H9 (cell line): Measurements from ENCODE around the gene MEP1B. TPM values are rescaled to one million over a fixed set of nuclear protein-coding genes. Genes with fewer than 3 reads are reported as not detected.

Experiments
- DNase-seq: peaks from one replicate; pipeline ENCODE4 v3.0.0-alpha.2; 2017
- H2AFZ ChIP-seq: one replicate; pipeline ENCODE4 v1.6.1; 2013; ENCODE audit warnings: mild to moderate bottlenecking, low read length, control low read depth, moderate library complexity
- H2AK5ac ChIP-seq: 2 replicates; pipeline ENCODE4 v1.6.1; 2013; ENCODE audit warnings: low read length, control low read depth, mixed read lengths; ENCODE audit not compliant: insufficient read length
- H2BK120ac ChIP-seq: one replicate; pipeline ENCODE4 v1.6.1; 2013; ENCODE audit warnings: low read depth, mild to moderate bottlenecking, low read length, control low read depth, inconsistent platforms; ENCODE audit not compliant: poor library complexity, severe bottlenecking
- H2BK12ac ChIP-seq: 2 replicates; pipeline ENCODE4 v1.6.1; 2013; ENCODE audit warnings: low read length, control low read depth, mixed read lengths, low read depth; ENCODE audit not compliant: insufficient read length
- H2BK15ac ChIP-seq: 2 replicates; pipeline ENCODE4 v1.6.1; 2013; ENCODE audit warnings: low read depth, low read length, control low read depth
- H2BK20ac ChIP-seq: one replicate; pipeline ENCODE4 v1.6.1; 2013; ENCODE audit warnings: low read depth, mild to moderate bottlenecking, low read length, control low read depth, inconsistent platforms; ENCODE audit not compliant: poor library complexity, severe bottlenecking
- H2BK5ac ChIP-seq: 2 replicates; pipeline ENCODE4 v1.6.1; 2013; ENCODE audit warnings: low read length, control low read depth, mixed read lengths; ENCODE audit not compliant: insufficient read length
- H3K14ac ChIP-seq: 2 replicates; pipeline ENCODE4 v1.6.1; 2013; ENCODE audit warnings: low read length, control low read depth; ENCODE audit not compliant: insufficient read depth
- H3K18ac ChIP-seq: 2 replicates; pipeline ENCODE4 v1.6.1; 2013; ENCODE audit warnings: low read depth, mild to moderate bottlenecking, mixed read lengths, low read length, control low read depth; ENCODE audit not compliant: insufficient read length
- H3K23ac ChIP-seq: 2 replicates; pipeline ENCODE4 v1.6.1; 2013; ENCODE audit warnings: low read length, control low read depth, mixed read lengths, low read depth; ENCODE audit not compliant: insufficient read length
- H3K23me2 ChIP-seq: 2 replicates; pipeline ENCODE4 v1.6.1; 2013; ENCODE audit warnings: low read depth, mild to moderate bottlenecking, mixed read lengths, low read length, control low read depth; ENCODE audit not compliant: insufficient read length, poor library complexity, severe bottlenecking
- H3K27ac ChIP-seq: 2 replicates; pipeline ENCODE4 v1.5.1; 2013; ENCODE audit warnings: low read length, control low read depth, mixed read lengths, low read depth; ENCODE audit not compliant: insufficient read length
- H3K27me3 ChIP-seq: 2 replicates; pipeline ENCODE4 v1.6.1; 2013; ENCODE audit warnings: low read length, control low read depth, inconsistent platforms; ENCODE audit not compliant: insufficient read depth
- H3K4ac ChIP-seq: 2 replicates; pipeline ENCODE4 v1.6.1; 2013; ENCODE audit warnings: low read depth, mild to moderate bottlenecking, control low read depth, inconsistent platforms, low read length, moderate library complexity
- H3K4me1 ChIP-seq: 2 replicates; pipeline ENCODE4 v1.6.1; 2013; ENCODE audit warnings: low read length, control low read depth, inconsistent platforms; ENCODE audit not compliant: insufficient read depth
- H3K4me2 ChIP-seq: 2 replicates; pipeline ENCODE4 v1.6.1; 2013; ENCODE audit warnings: low read length, control low read depth, mixed read lengths; ENCODE audit not compliant: insufficient read length, insufficient read depth
- H3K56ac ChIP-seq: 2 replicates; pipeline ENCODE4 v1.6.1; 2013; ENCODE audit warnings: low read depth, mild to moderate bottlenecking, mixed read lengths, low read length, control low read depth; ENCODE audit not compliant: insufficient read length
- H3K79me1 ChIP-seq: 2 replicates; pipeline ENCODE4 v1.6.1; 2013; ENCODE audit warnings: low read depth, mild to moderate bottlenecking, moderate library complexity, low read length, control low read depth, inconsistent platforms; ENCODE audit not compliant: insufficient read depth, poor library complexity, severe bottlenecking
- H3K79me2 ChIP-seq: 2 replicates; pipeline ENCODE4 v1.6.1; 2013; ENCODE audit warnings: low read length, control low read depth, inconsistent platforms; ENCODE audit not compliant: insufficient read depth
- H3K9ac ChIP-seq: 2 replicates; pipeline ENCODE4 v1.6.1; 2013; ENCODE audit warnings: low read length, control low read depth, mixed read lengths; ENCODE audit not compliant: insufficient read length; ENCODE audit errors: extremely low read depth
- H3K9me3 ChIP-seq: one replicate; pipeline ENCODE4 v1.6.1; 2013; ENCODE audit warnings: low read depth, low read length, inconsistent platforms; ENCODE audit not compliant: control insufficient read depth
- H3T11ph ChIP-seq: one replicate; pipeline ENCODE4 v1.6.1; 2013; ENCODE audit warnings: mild to moderate bottlenecking, low read length, control low read depth, inconsistent platforms
- H4K20me1 ChIP-seq: one replicate; pipeline ENCODE4 v1.6.1; 2013; ENCODE audit not compliant: control insufficient read depth, insufficient read length, insufficient read depth
- H4K5ac ChIP-seq: 2 replicates; pipeline ENCODE4 v1.6.1; 2013; ENCODE audit warnings: low read depth, mild to moderate bottlenecking, mixed read lengths, low read length, control low read depth; ENCODE audit not compliant: insufficient read length
- H4K8ac ChIP-seq: replicated peaks from 2 replicates; pipeline ENCODE4 v1.6.1; 2013; ENCODE audit warnings: low read length, control low read depth, mixed read lengths, low read depth; ENCODE audit not compliant: insufficient read length
- H4K91ac ChIP-seq: 2 replicates; pipeline ENCODE4 v1.6.1; 2013; ENCODE audit warnings: low read depth, mild to moderate bottlenecking, moderate library complexity, mixed read lengths, low read length, control low read depth; ENCODE audit not compliant: insufficient read length
- H3K27ac Mint-ChIP-seq, 3 experiments: 2 replicates in 2 of 3; 3 replicates in 1 of 3; pipeline ENCODE4 v1.8.0; 2020 to 2021; ENCODE audit warnings: mixed read lengths in 3 of 3, mild to moderate bottlenecking in 1 of 3, moderate library complexity in 1 of 3
- H3K27me3 Mint-ChIP-seq: 2 replicates; pipeline ENCODE4 v1.8.0; 2021; ENCODE audit warnings: low read depth, mild to moderate bottlenecking, moderate library complexity, mixed read lengths
- H3K36me3 Mint-ChIP-seq, 3 experiments: 2 replicates in 2 of 3; 3 replicates in 1 of 3; pipeline ENCODE4 v1.8.0; 2020 to 2021; ENCODE audit warnings: low read depth in 3 of 3, mixed read lengths in 3 of 3; ENCODE audit not compliant: insufficient read depth in 1 of 3
- H3K4me1 Mint-ChIP-seq, 2 experiments: 2 replicates each; pipeline ENCODE4 v1.8.0; 2020; ENCODE audit warnings: mixed read lengths in 2 of 2
- H3K4me3 Mint-ChIP-seq, 2 experiments: 2 replicates in 1 of 2; 3 replicates in 1 of 2; pipeline ENCODE4 v1.8.0; 2020 to 2021; ENCODE audit warnings: mild to moderate bottlenecking in 2 of 2, mixed read lengths in 2 of 2, moderate library complexity in 1 of 2
- H3K9me3 Mint-ChIP-seq, 2 experiments: 2 replicates in 1 of 2; 3 replicates in 1 of 2; pipeline ENCODE4 v1.8.0; 2020; ENCODE audit warnings: mild to moderate bottlenecking in 2 of 2, mixed read lengths in 2 of 2, moderate library complexity in 1 of 2
- WGBS: extraction: QIAGEN DNeasy Blood & Tissue Kit; methylation state at CpG from one replicate; pipeline ENCODE4 v1.1.7; 2013; ENCODE audit warnings: missing lambda C conversion rate, low lambda C conversion rate, mixed read lengths; ENCODE audit not compliant: insufficient read length; ENCODE audit errors: extremely low coverage; 5-methylcytosine and 5-hydroxymethylcytosine counted together
- total RNA-seq: library from RNA; stranded (reverse); gene quantifications from 2 replicates; pipeline ENCODE4 v1.2.1, GENCODE V29; 2021
- TF ChIP-seq, protein P1 (sequence below): fragments of 200-600 bp; sonication (generic); conservative IDR thresholded peaks from 3 replicates; pipeline ENCODE4 v1.8.0; 2021; ENCODE audit warnings: antibody characterized with exemption, mild to moderate bottlenecking

MEP1B gene
- total RNA-seq, 1 experiment from 2014 or later: not detected

DNA sequence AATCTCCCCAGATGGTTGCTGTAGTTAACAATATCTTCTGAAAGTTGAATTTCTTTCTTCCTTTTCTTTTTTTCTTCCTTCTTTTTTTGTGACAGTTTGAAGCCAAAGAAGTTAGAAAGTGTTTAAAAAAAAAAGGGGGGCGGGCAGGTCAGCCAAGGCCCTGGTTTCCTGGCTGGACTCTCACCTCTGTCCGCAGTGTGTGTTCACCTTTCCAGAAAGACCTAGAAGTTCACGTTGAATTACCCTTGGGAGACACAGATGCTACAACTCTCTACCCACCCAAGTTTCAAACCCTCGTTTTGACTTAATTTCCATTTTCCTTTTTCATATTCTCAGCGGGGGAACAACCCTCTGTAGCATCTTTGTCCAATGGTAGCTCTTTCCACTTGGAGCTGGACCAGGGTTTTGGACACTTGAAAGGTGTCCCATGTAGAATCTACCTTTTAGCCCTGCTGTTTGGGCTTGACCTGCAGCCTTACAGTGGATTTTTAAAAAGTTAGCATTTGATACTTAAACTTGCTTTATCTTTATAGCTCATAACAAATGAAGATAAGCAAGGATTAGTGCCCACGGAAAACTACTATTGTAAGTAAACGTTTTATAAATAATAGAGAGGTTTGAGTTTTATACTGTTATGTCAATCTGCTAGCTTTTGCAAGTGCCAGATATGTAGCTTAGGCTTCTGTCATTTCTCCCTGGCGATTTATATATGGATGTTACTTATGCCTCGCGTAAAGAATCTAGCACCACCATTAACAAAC is 20.0 kb downstream of the MEP1B start:
- no peaks in the 10 kb centered on the region for H3K36me3 Mint-ChIP-seq

More for the DNA sequence above, 20.0 kb downstream of the MEP1B start:
- H2AFZ ChIP-seq: no peak overlapping the region
- no peaks in the 10 kb centered on the region for H3K9me3 Mint-ChIP-seq
- no peak overlapping the region for H3K9ac ChIP-seq
- H3T11ph ChIP-seq: no peak overlapping the region
- H4K91ac ChIP-seq: no peak overlapping the region
- no peak overlapping the region for H2BK20ac ChIP-seq
- no peaks in the 10 kb centered on the region for H3K4me1 ChIP-seq
- no peaks in the 10 kb centered on the region for H3K9me3 ChIP-seq
- no peaks in the 10 kb centered on the region for H3K79me1 ChIP-seq
- H3K27me3 Mint-ChIP-seq: no peaks in the 10 kb centered on the region
- no peak overlapping the region for H3K4ac ChIP-seq
- no peak overlapping the region for H4K5ac ChIP-seq
- no peak overlapping the region for H2AK5ac ChIP-seq
- TF ChIP-seq, protein P1, sequence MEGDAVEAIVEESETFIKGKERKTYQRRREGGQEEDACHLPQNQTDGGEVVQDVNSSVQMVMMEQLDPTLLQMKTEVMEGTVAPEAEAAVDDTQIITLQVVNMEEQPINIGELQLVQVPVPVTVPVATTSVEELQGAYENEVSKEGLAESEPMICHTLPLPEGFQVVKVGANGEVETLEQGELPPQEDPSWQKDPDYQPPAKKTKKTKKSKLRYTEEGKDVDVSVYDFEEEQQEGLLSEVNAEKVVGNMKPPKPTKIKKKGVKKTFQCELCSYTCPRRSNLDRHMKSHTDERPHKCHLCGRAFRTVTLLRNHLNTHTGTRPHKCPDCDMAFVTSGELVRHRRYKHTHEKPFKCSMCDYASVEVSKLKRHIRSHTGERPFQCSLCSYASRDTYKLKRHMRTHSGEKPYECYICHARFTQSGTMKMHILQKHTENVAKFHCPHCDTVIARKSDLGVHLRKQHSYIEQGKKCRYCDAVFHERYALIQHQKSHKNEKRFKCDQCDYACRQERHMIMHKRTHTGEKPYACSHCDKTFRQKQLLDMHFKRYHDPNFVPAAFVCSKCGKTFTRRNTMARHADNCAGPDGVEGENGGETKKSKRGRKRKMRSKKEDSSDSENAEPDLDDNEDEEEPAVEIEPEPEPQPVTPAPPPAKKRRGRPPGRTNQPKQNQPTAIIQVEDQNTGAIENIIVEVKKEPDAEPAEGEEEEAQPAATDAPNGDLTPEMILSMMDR: no peak
- H2BK12ac ChIP-seq: no peak overlapping the region
- H3K4me2 ChIP-seq: no peak overlapping the region
- no peak overlapping the region for H3K27ac ChIP-seq
- H3K27ac Mint-ChIP-seq: no peak overlapping the region
- H3K18ac ChIP-seq: no peak overlapping the region
- whole genome bisulfite sequencing: no CpG with 5 or more reads among the region's 10 CpGs
- H3K14ac ChIP-seq: no peak overlapping the region
- H4K20me1 ChIP-seq: no peaks in the 10 kb centered on the region
- H3K4me1 Mint-ChIP-seq: no peaks in the 10 kb centered on the region
- no peak overlapping the region for H3K56ac ChIP-seq
- H2BK120ac ChIP-seq: no peak overlapping the region
- H3K79me2 ChIP-seq: no peaks in the 10 kb centered on the region
- no peaks in the 10 kb centered on the region for H3K23me2 ChIP-seq
- no peak overlapping the region for H2BK5ac ChIP-seq
- H4K8ac ChIP-seq: no peak overlapping the region
- no peak for DNase-seq
- no peak overlapping the region for H3K4me3 Mint-ChIP-seq
- H3K27me3 ChIP-seq: no peaks in the 10 kb centered on the region
- no peak overlapping the region for H3K23ac ChIP-seq
- no peak overlapping the region for H2BK15ac ChIP-seq
